Adipose tissue (tissue), 3 donors: ENCODE data around the gene PLD4. TPM values are rescaled to one million over a fixed set of nuclear protein-coding genes. Genes with fewer than 3 reads are reported as not detected.

Experiments
- H3K27ac ChIP-seq: one replicate; pipeline ENCODE4 v1.5.1; 2013; ENCODE audit warnings: low read depth, low read length
- WGBS, 3 donors: extraction: QIAGEN DNeasy Blood & Tissue Kit; methylation state at CpG; one replicate each; pipeline ENCODE4 v1.1.7; 2013; 5-methylcytosine and 5-hydroxymethylcytosine counted together
- polyA plus RNA-seq, 3 donors: library from polyadenylated mRNA; stranded (reverse); fragments of 200-250 nt; gene quantifications; one replicate each; pipeline ENCODE4 v1.2.3, GENCODE V29; 2013
- donor health status: healthy with polysubstance abuse.
- donor health status: Bipolar disorder and iron deficiency.
- donor health status: healthy.

PLD4 gene
- polyA plus RNA-seq, 3 donors = 0.07 to 0.15 TPM; not detected in 1

DNA sequence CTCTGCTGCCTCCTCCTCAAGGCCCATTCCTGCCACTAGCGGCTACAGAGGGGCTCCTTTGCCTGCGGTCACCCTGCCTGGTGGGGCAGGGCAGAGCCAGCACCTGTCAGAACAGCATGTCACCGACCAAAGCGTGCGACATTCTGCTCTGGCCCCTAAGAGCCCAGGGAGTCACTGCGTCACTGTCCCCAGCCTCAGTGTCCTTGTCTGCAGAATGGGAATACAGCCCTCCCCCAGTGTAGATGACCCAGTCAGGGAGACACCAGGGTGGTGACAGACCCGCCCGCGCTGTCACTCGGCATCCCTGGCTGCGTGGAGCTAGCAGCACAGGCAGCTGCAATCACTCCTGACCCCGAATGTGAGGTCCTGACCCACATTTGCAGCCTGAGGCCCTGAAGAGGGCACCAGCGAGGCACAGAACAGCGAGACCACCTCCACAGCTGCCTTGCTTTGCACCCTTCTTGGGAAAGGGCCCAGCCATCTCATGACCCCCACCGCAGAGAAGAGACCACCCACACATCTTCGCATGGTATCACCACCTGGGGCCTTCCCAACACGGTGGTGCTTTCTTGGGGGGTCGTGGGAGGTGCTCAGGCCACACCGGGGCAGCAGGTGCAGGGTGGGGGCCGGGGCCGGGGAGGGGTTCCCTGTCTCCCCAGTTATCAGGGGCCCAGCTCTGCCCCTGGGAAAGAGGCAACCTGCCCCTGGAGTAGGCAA lies 51.0 kb downstream of the PLD4 start:
- no peak overlapping the region for H3K27ac ChIP-seq
- WGBS, 3 donors = 51 to 57% (median 56%) methylated on average over 20 to 21 of the region's 21 CpGs

DNA sequence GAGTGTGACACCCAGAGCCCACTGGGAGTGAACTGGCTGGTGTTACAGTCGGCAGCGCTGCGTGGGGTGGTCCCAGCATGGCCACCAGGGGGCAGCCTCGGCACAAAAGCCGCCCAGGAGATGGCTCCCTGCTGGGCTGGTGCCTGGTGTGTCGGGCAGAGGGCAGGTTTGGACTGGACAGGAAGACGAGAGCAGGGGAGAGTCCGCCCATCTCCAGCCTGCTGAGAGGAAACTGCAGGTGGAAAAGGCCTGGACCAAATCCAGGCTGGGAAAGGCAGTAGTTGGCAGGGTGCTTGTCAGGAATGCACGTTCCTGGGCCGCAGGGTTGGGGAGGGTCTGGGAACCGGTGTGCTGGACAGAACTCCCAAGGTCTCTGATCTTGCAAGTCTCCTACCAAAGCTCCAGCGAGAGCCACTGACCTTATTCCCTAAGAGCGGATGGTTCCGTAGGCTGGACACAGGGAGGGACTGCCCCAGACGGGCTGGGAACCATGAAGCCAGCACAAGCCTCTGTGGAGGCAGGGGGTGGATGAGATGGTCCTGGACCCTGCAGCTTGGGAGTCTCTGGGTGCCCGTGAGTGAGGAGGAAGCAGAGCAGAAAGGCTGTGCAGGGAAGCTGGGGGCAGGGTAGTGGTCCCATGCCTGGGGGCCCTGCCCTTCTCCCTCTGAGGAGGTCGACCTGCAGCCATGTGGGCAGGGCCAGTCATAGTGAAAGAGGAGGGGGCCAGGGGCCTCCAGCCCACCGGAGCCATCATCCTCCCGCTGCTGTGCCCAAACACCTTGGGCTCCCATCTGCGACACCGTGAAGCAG lies 51.7 kb downstream of the PLD4 start:
- WGBS, 3 donors = 40 to 43% (median 40%) methylated on average over 20 to 21 of the region's 21 CpGs
- no peak overlapping the region for H3K27ac ChIP-seq

DNA sequence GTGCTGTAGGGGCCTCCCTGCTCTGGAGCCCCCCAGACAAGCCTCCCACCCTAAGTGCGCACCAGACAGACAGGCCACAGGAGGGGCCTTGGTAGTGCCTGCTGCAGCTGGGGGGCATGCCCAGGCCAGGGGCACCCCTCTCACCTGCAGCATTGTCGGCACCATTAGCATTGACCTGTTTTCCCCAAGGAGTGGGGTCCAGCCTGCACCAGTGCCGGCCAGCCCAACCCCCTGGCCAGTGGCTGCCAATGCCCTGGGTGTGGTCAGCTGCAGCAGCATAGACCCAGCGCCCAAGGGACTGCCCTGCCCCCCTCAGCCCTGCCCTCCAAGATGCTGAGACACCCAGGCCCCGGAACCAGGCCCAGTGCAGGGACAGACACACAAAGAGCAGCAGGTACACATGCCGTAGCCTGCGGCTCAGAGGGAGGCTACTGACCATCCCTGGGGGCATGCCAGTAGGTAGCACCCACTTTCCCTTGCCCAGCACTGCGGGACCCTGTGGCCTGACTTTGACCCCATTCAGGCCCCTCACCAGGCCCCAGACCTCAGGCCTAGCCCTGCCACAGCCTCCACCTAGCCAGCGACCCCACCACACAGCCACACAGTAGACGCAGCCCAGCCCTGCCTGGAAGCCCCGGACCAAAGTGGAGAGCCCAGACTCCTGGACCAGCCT lies 52.5 kb downstream of the PLD4 start:
- H3K27ac ChIP-seq = no peak overlapping the region

DNA sequence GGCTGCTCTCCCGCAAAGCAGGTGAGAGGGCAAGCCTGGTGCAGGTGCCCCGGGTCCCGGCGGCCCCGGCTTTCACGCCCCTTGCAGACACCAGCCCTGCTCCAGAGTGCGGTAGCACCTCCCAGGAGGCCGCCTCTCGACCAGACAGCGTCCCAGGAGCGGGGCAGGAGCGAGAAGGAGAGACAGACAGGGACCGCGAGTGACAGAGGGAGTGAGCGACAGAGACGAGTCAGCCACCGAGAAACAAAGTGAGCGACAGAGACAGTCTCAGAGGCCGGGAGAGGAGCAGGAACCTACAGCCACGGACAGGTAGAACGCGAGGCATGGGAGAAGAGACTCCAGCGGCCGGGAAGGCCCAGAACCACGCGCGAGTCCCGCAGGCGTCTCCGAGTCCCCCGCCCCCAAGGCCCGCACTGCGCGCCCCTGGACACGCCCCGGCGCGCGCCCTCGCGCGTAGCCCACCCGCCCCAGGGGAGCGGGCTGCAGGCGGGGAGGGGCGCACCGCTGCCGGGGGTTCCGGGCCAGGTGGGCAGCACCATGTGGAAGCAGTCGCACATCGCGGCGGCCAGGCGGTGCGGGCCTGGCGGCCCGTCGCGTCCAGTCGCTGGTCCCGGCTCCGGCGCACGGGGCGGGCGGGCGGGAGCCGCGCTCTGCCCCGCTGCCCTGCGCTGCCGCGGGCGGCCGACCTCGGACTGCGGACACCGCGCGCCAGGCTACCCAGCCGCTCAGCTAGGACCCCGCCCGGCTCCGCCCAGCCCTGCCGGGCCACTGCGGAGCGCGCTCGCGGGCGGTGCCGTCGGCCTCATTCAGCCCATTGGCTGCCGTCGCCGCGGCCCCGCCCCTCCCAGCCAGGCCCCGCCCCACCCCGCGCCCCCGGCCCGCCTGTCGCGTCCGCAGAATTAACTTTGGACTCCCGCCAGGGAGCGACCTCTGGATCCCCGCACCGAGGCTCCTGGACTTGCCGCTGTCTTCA lies 53.3 kb downstream of the PLD4 start, which contains the start of gene AHNAK2:
AHNAK2 (minus strand) TSS at position 694 of the 973 bp plus-strand sequence; CDS start at position 557, 137 bp downstream.
- 2 to 4% (median 4%) methylated on average over 91 to 111 of the region's 111 CpGs for whole genome bisulfite sequencing, 3 donors
- H3K27ac ChIP-seq = no peak within 1 kb of the TSS

More for the DNA sequence above, 52.5 kb downstream of the PLD4 start:
- 61 to 75% (median 64%) methylated on average over 11 of the region's 11 CpGs for WGBS, 3 donors

DNA sequence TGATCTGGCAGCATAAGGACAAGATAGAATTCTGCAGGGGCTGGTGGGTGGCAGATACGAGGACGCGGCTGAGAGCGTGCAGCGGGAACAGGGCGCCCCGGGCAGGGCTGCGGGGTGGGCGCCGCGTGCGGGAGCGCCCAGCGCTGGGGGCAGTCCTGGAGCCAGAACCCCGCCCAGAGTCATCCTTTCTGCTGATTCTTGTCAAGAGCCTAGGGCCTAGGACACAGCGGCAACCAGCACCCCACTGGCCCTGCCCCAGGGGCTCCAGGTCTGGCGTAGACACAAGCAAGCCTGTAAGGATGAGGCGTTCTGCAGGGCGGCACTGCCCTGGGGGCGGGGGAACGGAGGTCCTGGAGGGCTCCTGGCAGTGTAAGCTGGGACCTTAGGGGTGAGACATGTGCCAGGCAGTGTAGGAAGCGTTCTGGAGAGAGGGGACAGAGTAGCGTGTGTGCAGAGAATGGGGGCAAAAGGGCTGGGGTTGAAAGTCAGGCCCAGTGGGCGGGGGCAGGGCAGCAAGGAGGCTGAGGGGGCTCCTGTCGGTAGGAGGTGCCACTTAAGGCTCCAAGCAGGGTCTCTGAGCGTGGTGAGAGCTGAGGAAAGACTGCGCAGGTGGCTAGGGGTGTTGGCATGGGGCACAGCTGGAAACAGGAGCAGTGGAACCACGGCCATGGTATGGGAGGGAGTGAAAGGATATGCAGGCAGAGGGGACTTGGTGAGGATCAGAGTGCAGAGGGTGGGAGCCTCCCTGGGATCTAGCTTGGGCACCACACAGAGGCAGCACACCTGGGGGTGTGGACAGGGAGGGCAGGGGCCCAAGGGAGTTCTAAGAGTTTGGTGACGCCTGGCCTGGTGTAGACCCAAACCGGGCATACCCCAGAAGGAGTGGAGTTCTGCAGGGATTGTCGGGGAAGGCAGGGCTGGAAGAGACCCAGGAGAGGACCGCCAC lies 54.3 kb downstream of the PLD4 start:
- no peak overlapping the region for H3K27ac ChIP-seq
- WGBS, 3 donors = 52 to 72% (median 63%) methylated on average over 29 to 32 of the region's 32 CpGs

DNA sequence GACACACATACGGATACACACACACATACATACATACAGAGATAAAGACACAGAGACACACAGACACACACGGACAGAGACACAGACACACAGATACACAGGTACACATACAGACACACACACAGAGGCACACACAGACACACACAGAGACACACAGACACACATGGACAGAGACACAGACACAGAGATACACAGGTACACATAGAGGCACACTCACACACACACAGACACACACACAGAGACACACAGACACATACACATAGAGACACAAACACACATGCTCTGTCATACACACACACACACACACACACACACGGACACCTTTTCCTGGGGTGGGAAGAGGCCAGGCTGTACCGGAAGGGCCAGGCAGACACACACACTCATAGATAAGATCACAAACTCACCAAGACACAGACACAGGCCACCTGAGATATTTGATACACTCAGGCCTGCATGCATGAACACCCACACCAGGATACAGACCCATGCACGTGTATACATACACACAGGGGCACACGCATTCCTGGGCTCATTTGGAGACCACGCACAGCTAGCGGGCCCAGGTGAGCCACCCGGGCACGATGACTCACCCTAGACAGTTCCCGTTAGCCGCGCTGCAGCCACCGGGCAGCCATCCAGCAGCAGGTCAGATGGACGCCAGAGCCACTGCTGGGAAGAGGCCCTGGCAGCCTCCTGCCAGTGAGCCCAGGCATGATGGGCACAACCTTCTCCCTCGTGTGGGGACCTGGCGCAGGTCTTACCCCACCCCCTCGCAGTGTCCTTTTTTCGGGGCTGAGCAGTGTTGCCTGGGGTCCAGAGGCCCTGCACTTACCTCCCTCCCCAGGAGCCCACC lies 55.3 kb downstream of the PLD4 start:
- no peak overlapping the region for H3K27ac ChIP-seq
- WGBS, 3 donors = 64 to 74% (median 68%) methylated on average over 19 of the region's 19 CpGs

DNA sequence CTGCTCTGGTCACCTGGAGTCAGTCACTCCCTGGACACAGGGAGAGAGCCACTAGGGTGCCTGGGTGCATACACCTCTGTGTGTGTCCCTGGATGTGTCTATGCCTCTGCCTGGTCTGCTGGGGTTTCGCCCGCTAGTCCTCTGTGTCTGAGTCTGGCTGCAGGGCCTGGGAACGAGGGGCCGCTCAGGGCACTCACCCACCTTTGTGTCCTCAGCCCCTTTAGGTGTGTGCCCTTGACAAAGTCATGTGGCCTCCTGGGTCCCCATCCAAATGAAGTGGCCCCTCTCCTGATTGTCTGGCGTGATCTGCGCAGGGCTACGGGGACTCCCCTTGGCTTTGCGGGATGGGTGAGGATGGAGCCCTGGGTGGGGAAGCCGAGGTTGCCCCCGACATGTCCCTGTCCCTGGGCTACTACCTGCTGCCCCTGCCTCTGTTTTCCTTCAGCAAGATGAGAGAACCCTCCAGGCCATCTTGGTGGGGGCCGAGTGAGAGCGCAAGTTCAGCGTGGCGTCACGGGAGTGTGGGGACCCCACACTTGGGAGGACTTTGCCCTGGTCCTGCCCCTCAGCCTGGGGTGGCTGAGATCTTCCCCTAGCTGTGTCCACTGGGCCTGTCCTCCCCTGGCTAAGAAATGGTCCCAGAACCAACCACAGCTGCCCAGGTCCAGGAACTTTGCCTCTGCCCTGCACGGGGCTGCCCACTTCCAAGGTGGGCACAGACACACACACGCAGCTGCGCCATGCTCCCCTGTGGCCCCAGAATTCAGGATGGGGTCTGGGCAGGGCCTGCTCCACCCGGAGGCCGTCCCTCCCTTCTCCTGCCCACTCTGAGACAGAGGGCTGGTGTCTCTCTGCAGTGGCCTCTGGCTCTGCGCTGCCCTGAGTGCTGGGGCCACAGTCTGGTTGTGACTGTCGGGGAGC lies 56.2 kb downstream of the PLD4 start:
- 83 to 93% (median 92%) methylated on average over 22 of the region's 22 CpGs for WGBS, 3 donors
- no peak overlapping the region for H3K27ac ChIP-seq

DNA sequence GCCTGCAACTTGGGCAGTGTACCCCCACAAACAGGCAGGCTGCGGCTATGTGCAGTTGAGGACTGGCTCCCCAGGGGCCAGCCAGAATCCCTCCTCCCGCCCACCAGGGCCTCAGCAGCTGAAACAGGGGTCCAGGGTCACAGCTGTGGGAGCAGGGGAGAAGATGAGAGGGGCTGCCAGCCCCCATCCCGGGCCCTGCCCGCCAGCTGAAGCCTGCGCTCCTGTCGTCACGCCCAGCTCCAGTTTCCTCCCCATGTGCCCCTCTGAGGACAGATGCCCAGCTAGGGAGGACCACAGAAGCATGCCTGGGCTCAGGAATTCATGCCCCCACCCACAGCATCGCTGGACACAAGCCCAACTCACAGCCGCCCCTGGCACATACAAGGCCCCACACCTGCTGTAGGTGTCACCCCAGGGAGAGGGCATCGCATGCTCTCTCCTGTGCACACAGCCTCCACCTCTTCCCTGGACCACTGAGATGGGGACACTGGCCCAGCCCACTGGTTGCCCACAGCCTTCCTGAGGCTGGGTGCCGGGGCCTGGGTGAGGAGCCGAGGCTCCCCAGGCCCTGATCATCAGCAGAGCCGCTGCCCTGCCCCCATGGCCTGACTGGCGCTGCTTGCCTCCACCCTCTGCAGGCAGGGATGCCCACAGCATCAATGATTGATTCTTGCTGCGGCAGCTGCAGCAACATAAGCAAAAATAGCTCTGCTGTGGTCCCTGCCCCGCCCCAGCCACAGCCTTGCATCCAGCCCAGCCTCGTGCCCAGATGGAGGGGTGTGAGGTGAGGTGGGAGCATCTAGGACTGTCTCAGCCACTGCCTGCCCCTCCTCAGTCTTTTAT lies 57.2 kb downstream of the PLD4 start:
- H3K27ac ChIP-seq = no peak overlapping the region
- 73 to 85% (median 85%) methylated on average over 17 of the region's 17 CpGs for WGBS, 3 donors

DNA sequence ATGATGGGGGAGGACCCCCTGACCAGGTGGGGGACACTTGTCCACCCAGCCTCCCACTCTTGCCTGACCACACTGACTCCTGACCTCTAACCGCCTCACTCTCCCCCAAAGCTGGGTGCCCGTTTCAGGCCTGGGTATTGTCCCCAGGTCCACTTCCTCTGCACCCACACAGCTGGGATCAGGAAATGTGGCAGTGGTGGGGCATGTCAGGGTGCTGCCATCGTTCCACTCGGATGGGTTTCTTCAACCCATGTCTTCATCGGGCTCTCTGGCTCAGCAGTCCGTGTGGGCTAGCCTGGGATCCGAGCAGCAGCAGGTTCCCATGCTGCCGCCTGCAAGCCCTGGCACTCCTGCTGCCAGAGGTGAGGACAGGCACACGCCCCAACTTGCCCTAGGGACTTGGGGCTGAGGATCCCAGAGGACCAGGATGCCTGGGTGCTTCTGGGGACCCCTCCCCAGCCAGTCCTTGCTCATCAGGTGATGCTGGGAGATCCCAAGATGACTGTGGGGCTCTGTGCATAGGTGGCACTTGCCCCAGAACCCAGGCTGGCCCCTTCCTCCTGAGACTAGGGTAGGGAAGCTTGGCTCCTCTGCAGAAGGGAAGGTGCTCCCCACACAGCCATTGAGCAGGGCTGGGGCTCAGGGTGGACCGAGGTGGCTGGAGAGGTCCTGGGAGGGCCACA lies 58.0 kb downstream of the PLD4 start:
- 78 to 87% (median 79%) methylated on average over 10 of the region's 10 CpGs for WGBS, 3 donors
- H3K27ac ChIP-seq = no peak overlapping the region

Other genes with a start within 250 kb of the PLD4 start
- gene INF2, start 235.3 kb upstream of the PLD4 start, polyA plus RNA-seq = 100 to 1,000 TPM in 2 of 3 donors, 10 to 100 TPM in 1; 20.3 to 105 (median 101) TPM
- gene ADSS1, start 200.7 kb upstream of the PLD4 start, polyA plus RNA-seq = 10 to 100 TPM in 2 of 3 donors, 1 to 10 TPM in 1; 4.3 to 13.6 (median 12.6) TPM
- 100 to 1,000 TPM; 148 to 213 (median 182) TPM for gene SIVA1, start 171.7 kb upstream of the PLD4 start, polyA plus RNA-seq
- 100 to 1,000 TPM in 2 of 3 donors, 10 to 100 TPM in 1; 70.4 to 158 (median 126) TPM for gene AKT1, start 129.1 kb upstream of the PLD4 start, polyA plus RNA-seq
- gene ZBTB42, start 123.8 kb upstream of the PLD4 start, polyA plus RNA-seq = 1 to 10 TPM; 2.8 to 8.4 (median 5.2) TPM
- 10 to 100 TPM; 10.2 to 17.1 (median 11.8) TPM for gene CEP170B, start 59.6 kb upstream of the PLD4 start, polyA plus RNA-seq
- 10 to 100 TPM in 1 of 3 donors, 1 to 10 TPM in 1, under 1 TPM in 1; 0.72 to 15.6 (median 2.9) TPM for gene AHNAK2, start 53.5 kb downstream of the PLD4 start, polyA plus RNA-seq
- gene CLBA1, start 60.9 kb downstream of the PLD4 start, polyA plus RNA-seq = 10 to 100 TPM in 1 of 3 donors, 1 to 10 TPM in 2; 2.2 to 10.9 (median 2.8) TPM
- gene CDCA4, start 96.2 kb downstream of the PLD4 start, polyA plus RNA-seq = 1 to 10 TPM; 2.5 to 4.0 (median 3.5) TPM
- 1 to 10 TPM in 2 of 3 donors, under 1 TPM in 1; 0.37 to 2.7 (median 2.4) TPM for gene GPR132, start 140.6 kb downstream of the PLD4 start, polyA plus RNA-seq
- gene JAG2, start 243.9 kb downstream of the PLD4 start, polyA plus RNA-seq = 10 to 100 TPM in 2 of 3 donors, 1 to 10 TPM in 1; 8.8 to 33.1 (median 19.0) TPM